ENCODE measurements around the gene ARHGEF5.

DNA sequence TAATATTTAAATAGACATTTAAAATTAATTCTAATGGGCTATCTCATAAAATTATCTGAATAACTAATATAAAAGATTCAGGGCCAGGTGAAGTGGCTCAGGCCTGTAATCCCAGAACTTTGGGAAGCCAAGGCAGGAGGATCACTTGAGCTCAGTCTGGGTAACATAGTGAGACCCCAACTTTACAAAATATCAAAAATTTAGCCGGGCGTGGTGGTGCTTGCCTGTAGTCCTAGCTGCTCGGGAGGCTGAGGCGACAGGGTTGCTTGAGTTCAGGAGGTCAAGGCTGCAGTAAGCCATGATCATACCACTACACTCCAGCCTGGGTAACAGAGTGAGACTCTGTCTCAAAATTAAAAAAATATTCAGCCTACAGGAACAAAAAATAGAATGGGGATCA, 35.8 kb downstream of the ARHGEF5 start:
- TF ChIP-seq, protein P1, sequence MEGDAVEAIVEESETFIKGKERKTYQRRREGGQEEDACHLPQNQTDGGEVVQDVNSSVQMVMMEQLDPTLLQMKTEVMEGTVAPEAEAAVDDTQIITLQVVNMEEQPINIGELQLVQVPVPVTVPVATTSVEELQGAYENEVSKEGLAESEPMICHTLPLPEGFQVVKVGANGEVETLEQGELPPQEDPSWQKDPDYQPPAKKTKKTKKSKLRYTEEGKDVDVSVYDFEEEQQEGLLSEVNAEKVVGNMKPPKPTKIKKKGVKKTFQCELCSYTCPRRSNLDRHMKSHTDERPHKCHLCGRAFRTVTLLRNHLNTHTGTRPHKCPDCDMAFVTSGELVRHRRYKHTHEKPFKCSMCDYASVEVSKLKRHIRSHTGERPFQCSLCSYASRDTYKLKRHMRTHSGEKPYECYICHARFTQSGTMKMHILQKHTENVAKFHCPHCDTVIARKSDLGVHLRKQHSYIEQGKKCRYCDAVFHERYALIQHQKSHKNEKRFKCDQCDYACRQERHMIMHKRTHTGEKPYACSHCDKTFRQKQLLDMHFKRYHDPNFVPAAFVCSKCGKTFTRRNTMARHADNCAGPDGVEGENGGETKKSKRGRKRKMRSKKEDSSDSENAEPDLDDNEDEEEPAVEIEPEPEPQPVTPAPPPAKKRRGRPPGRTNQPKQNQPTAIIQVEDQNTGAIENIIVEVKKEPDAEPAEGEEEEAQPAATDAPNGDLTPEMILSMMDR (conservative IDR thresholded peaks at IDR 0.05; ENCODE audit: low read depth, low read length), result no peak
- no peak for TF ChIP-seq EZH2 (IDR thresholded peaks at IDR 0.05; ENCODE audit: borderline replicate concordance, low read depth, low read length, poor library complexity, severe bottlenecking)
